ENCODE results near the gene PREB. TPM values are rescaled to one million over a fixed set of nuclear protein-coding genes. Genes with fewer than 3 reads are reported as not detected.

Gene PREB
- total RNA-seq, 3 donors from 2014 or later, result 51.5 to 113 (median 69.4) TPM

DNA sequence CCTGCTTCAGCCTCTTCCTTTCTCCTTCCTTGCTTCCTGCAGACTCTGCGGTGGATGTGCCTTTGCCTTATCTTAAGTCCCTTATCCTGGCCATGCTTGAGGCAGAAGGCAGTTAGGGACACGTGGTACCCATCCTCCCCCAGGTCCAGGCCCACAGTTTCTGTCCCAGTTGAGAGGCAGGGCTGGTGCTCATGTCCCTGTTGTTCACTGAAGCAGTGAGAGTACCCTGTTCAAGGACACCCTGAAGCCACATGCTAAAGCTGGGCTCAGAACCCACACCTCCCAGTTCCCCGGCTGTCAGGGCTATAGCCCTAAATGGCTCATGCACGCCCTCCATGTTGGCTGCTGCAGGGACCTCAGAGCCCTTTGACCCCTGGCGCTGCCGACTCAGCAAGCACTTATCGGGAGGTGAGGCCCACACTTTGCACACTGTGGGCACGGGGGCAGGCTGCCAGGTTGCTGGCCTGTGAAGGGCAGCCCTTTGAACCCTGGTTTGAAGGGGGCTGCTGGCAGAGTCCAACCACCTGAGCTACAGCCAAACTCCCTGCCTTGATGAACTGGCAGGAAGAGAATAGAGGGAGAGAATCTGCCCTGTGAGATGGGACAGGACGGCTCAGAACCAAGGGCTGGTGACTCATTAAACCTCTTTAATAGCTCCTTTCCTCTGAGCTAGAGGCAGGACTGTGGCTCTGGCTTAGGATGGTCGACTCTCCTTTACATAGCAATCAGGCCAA lies 41.6 kb downstream of the PREB start:
- TF ChIP-seq, protein P1, sequence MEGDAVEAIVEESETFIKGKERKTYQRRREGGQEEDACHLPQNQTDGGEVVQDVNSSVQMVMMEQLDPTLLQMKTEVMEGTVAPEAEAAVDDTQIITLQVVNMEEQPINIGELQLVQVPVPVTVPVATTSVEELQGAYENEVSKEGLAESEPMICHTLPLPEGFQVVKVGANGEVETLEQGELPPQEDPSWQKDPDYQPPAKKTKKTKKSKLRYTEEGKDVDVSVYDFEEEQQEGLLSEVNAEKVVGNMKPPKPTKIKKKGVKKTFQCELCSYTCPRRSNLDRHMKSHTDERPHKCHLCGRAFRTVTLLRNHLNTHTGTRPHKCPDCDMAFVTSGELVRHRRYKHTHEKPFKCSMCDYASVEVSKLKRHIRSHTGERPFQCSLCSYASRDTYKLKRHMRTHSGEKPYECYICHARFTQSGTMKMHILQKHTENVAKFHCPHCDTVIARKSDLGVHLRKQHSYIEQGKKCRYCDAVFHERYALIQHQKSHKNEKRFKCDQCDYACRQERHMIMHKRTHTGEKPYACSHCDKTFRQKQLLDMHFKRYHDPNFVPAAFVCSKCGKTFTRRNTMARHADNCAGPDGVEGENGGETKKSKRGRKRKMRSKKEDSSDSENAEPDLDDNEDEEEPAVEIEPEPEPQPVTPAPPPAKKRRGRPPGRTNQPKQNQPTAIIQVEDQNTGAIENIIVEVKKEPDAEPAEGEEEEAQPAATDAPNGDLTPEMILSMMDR (IDR thresholded peaks at IDR 0.05), result no peak
- no peak for TF ChIP-seq POLR2A (IDR thresholded peaks at IDR 0.05)
- TF ChIP-seq POLR2AphosphoS5 (IDR thresholded peaks at IDR 0.05), result no peak
- Histone ChIP-seq H3K27me3 (no peaks in the 10 kb centered on the region), H3K27ac (no peak overlapping the region), H3K4me3 (no peak overlapping the region), H3K9me3 (no peaks in the 10 kb centered on the region), H3K36me3 (no peaks in the 10 kb centered on the region), H3K4me1 (peaks cover 0 to 4% of the 10 kb centered on the region in 2 donors)
- DNase-seq (ENCODE audit: low spot score in 2 of 2), result no peak
- intact Hi-C loops (cut with DNase I; ENCODE audit: low total_unique reads), result loop anchor here (10.0 kb wide), 1 partner anchor 212 kb away; the partner anchor contains the start of gene UCN

DNA sequence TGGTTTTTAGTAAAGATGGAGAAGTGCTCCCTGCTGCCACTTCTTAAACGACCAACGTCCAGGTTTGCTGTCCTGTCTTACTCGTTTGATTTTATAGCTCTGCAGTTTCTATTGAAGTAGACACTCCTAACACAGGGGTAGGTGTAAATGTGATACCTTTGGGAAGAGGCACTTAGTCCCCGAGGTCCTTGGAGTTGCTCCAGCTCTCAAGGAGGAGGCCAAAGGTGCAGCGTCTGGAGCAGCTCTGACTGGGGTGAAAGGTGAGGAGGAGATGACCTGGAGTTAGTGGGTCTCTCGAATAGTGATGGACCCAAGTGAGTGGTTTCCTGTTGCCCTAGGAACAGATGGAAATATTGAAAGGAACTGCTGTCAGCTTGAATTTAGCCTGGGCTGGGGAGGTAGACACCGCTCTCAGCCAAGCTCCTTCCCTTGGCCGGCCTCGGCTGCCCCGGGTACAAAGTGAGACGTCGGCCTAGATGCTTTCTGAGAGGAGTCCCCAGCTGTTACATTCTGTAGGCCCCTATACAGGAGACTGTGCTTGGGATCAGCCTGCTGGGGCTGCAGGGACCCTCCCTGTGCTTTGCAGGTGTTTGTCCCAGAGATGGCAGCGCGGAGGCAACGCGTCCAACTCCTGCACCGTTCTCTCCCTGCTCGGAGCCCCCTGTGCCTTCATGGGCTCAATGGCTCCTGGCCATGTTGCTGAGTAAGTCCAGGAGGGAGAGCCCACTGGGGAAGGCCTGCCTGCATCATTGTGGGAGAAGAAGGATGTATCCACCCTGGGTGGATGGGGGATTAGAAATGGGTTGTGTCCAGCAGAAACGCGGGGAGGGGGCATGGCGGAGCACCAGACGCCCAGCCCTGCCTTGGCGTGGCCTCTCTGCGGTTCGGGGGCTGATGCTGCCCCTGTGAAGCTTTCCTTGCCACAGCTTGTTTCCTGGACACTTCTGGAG lies 42.4 kb downstream of the PREB start:
- Histone ChIP-seq H3K36me3 (no peaks in the 10 kb centered on the region), H3K4me3 (no peak overlapping the region), H3K9me3 (no peaks in the 10 kb centered on the region), H3K27me3 (no peaks in the 10 kb centered on the region), H3K27ac (no peak overlapping the region), H3K4me1 (peaks cover 0 to 4% of the 10 kb centered on the region in 2 donors)
- TF ChIP-seq POLR2A (IDR thresholded peaks at IDR 0.05) (no peak), POLR2AphosphoS5 (IDR thresholded peaks at IDR 0.05) (no peak)
- TF ChIP-seq, protein P1 (IDR thresholded peaks at IDR 0.05), result no peak
- DNase-seq (ENCODE audit: low spot score in 2 of 2), result no peak
- intact Hi-C loops (cut with DNase I; ENCODE audit: low total_unique reads), result loop anchor here (10.0 kb wide), 1 partner anchor 213 kb away; the partner anchor contains the start of gene UCN

- TF ChIP-seq POLR2A (IDR thresholded peaks at IDR 0.05) (no peak), POLR2AphosphoS5 (IDR thresholded peaks at IDR 0.05) (no peak)
- TF ChIP-seq, protein P1 (IDR thresholded peaks at IDR 0.05), result no peak
- no peak overlapping the region for H3K27ac ChIP-seq
These were observed 45.1 kb downstream of the PREB start for GRCh38 chr2:27089111-27089954.

GRCh38 chr2:27088634-27089033 lies 45.8 kb downstream of the PREB start:
- H3K27me3 ChIP-seq, result no peaks in the 10 kb centered on the region
- DNase-seq (ENCODE audit: low spot score in 2 of 2), result no peak
- no peak overlapping the region for H3K4me3 ChIP-seq
- intact Hi-C loops (cut with DNase I; ENCODE audit: low total_unique reads), result no loop called here
- no peak overlapping the region for H3K27ac ChIP-seq
- peaks cover 0 to 7% of the 10 kb centered on the region in 2 donors for H3K4me1 ChIP-seq
- H3K9me3 ChIP-seq, result no peaks in the 10 kb centered on the region
- TF ChIP-seq, protein P1 (IDR thresholded peaks at IDR 0.05), result no peak
- TF ChIP-seq POLR2AphosphoS5 (IDR thresholded peaks at IDR 0.05), result no peak
- TF ChIP-seq POLR2A (IDR thresholded peaks at IDR 0.05), result no peak
- H3K36me3 ChIP-seq, result no peaks in the 10 kb centered on the region

More at GRCh38 chr2:27089111-27089954, 45.1 kb downstream of the PREB start:
- Histone ChIP-seq H3K4me3 (no peak overlapping the region), H3K4me1 (peaks cover 0 to 7% of the 10 kb centered on the region in 2 donors), H3K27me3 (no peaks in the 10 kb centered on the region), H3K9me3 (no peaks in the 10 kb centered on the region), H3K36me3 (no peaks in the 10 kb centered on the region)
- intact Hi-C loops (cut with DNase I; ENCODE audit: low total_unique reads), result no loop called here
- no peak for DNase-seq (ENCODE audit: low spot score in 2 of 2)
